ENCODE results near the gene MYLK4.

GRCh38 chr6:2659381-2659780, 91.3 kb downstream of the MYLK4 start:
- TF ChIP-seq POLR2AphosphoS5 (IDR thresholded peaks at IDR 0.05; ENCODE audit: low read depth, low read length) (no peak), POLR2A (IDR thresholded peaks at IDR 0.05; ENCODE audit: low read depth, low read length) (no peak)

All from GM12892 (cell line).